ENCODE data around the gene OPCML. TPM values are rescaled to one million over a fixed set of nuclear protein-coding genes. Genes with fewer than 3 reads are reported as not detected.

Gene OPCML
- total RNA-seq, 1 experiment from 2014 or later: 0.94 TPM

GRCh38 chr11:132589791-132590190 lies 942.5 kb downstream of the OPCML start:
- no peak overlapping the region for H3K27ac Mint-ChIP-seq
- H2BK12ac ChIP-seq (ENCODE audit: insufficient read length, low read depth, low read length): no peak overlapping the region
- no peak overlapping the region for H2AFZ ChIP-seq (ENCODE audit: low read length)
- no peak overlapping the region for H3K27ac ChIP-seq (ENCODE audit: insufficient read length, low read depth, low read length)
- no peaks in the 10 kb centered on the region for H3K23me2 ChIP-seq (ENCODE audit: insufficient read length, low read depth, low read length, poor library complexity, severe bottlenecking)
- WGBS (ENCODE audit: extremely low coverage, insufficient read length, low lambda C conversion rate): no CpG with 5 or more reads among the region's 1 CpG
- H3K4me3 Mint-ChIP-seq: no peak overlapping the region
- 0 out of 4 replicates have a peak, but pooled peaks cover 0 to 2% of the 10 kb centered on the region in 2 experiments for H3K4me1 Mint-ChIP-seq
- no peaks in the 10 kb centered on the region for H3K9me3 ChIP-seq (ENCODE audit: control insufficient read depth, low read depth, low read length)
- H3K56ac ChIP-seq (ENCODE audit: insufficient read length, low read depth, low read length): no peak overlapping the region
- H4K91ac ChIP-seq (ENCODE audit: insufficient read length, low read depth, low read length): no peak overlapping the region
- no peak for TF ChIP-seq CTCF (conservative IDR thresholded peaks at IDR 0.05)
- no peak for DNase-seq
- H3K27me3 ChIP-seq (ENCODE audit: insufficient read depth, low read length): no peaks in the 10 kb centered on the region
- H3K4me2 ChIP-seq (ENCODE audit: insufficient read depth, insufficient read length, low read length): no peak overlapping the region
- H3K9ac ChIP-seq (ENCODE audit: extremely low read depth, insufficient read length, low read length): no peak overlapping the region
- H3K4me1 ChIP-seq (ENCODE audit: insufficient read depth, low read length): no peaks in the 10 kb centered on the region
- H4K5ac ChIP-seq (ENCODE audit: insufficient read length, low read depth, low read length): no peak overlapping the region
- H3K14ac ChIP-seq (ENCODE audit: insufficient read depth, low read length): no peak overlapping the region
- no peaks in the 10 kb centered on the region for H4K20me1 ChIP-seq (ENCODE audit: control insufficient read depth, insufficient read depth, insufficient read length)
- H2AK5ac ChIP-seq (ENCODE audit: insufficient read length, low read length): no peak overlapping the region
- H2BK20ac ChIP-seq (ENCODE audit: low read depth, low read length, poor library complexity, severe bottlenecking): no peak overlapping the region
- no peaks in the 10 kb centered on the region for H3K9me3 Mint-ChIP-seq
- H2BK5ac ChIP-seq (ENCODE audit: insufficient read length, low read length): no peak overlapping the region
- H4K8ac ChIP-seq (replicated peaks; ENCODE audit: insufficient read length, low read depth, low read length): no peak overlapping the region
- no peaks in the 10 kb centered on the region for H3K36me3 Mint-ChIP-seq (ENCODE audit: insufficient read depth in 1 of 3, low read depth in 3 of 3)
- no peaks in the 10 kb centered on the region for H3K79me2 ChIP-seq (ENCODE audit: insufficient read depth, low read length)
- H3K23ac ChIP-seq (ENCODE audit: insufficient read length, low read depth, low read length): no peak overlapping the region
- H2BK120ac ChIP-seq (ENCODE audit: low read depth, low read length, poor library complexity, severe bottlenecking): no peak overlapping the region
- H3K79me1 ChIP-seq (ENCODE audit: insufficient read depth, low read depth, low read length, poor library complexity, severe bottlenecking): no peaks in the 10 kb centered on the region
- H3T11ph ChIP-seq (ENCODE audit: low read length): no peak overlapping the region
- H3K27me3 Mint-ChIP-seq (ENCODE audit: low read depth): no peaks in the 10 kb centered on the region
- no peak overlapping the region for H3K4ac ChIP-seq (ENCODE audit: low read depth, low read length)
- H2BK15ac ChIP-seq (ENCODE audit: low read depth, low read length): no peak overlapping the region
- H3K18ac ChIP-seq (ENCODE audit: insufficient read length, low read depth, low read length): no peak overlapping the region

Data from H9 (cell line).